ENCODE measurements around the gene PCDHGB7.
"Not testable (repeated sequence)": the region's sequence is repeated elsewhere in the genome, so short reads cannot be mapped to it uniquely, and the experiment has no call there.

Gene PCDHGB7

DNA sequence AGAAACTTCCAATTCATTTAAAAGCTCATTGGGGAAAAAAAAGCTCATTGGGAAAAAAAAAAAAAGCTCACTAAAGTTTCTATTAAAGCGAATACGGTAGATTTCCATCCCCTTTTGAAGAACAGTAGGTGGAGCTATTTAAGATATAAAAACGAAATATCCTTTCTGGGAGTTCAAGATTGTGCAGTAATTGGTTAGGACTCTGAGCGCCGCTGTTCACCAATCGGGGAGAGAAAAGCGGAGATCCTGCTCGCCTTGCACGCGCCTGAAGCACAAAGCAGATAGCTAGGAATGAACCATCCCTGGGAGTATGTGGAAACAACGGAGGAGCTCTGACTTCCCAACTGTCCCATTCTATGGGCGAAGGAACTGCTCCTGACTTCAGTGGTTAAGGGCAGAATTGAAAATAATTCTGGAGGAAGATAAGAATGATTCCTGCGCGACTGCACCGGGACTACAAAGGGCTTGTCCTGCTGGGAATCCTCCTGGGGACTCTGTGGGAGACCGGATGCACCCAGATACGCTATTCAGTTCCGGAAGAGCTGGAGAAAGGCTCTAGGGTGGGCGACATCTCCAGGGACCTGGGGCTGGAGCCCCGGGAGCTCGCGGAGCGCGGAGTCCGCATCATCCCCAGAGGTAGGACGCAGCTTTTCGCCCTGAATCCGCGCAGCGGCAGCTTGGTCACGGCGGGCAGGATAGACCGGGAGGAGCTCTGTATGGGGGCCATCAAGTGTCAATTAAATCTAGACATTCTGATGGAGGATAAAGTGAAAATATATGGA lies 13.0 kb downstream of the PCDHGB7 start, which contains the start of gene PCDHGA12:
TSS of gene PCDHGA12 (plus strand) at position 176 of the 782 bp plus-strand sequence. CDS start at position 429, 253 bp downstream.
- DNase-seq = no peak

DNA sequence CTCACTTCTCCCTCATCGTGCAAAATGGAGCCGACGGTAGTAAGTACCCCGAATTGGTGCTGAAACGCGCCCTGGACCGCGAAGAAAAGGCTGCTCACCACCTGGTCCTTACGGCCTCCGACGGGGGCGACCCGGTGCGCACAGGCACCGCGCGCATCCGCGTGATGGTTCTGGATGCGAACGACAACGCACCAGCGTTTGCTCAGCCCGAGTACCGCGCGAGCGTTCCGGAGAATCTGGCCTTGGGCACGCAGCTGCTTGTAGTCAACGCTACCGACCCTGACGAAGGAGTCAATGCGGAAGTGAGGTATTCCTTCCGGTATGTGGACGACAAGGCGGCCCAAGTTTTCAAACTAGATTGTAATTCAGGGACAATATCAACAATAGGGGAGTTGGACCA lies 13.8 kb downstream of the PCDHGB7 start:
- DNase-seq = no peak

DNA sequence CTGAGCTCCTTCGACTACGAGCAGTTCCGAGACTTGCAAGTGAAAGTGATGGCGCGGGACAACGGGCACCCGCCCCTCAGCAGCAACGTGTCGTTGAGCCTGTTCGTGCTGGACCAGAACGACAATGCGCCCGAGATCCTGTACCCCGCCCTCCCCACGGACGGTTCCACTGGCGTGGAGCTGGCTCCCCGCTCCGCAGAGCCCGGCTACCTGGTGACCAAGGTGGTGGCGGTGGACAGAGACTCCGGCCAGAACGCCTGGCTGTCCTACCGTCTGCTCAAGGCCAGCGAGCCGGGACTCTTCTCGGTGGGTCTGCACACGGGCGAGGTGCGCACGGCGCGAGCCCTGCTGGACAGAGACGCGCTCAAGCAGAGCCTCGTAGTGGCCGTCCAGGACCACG lies 14.8 kb downstream of the PCDHGB7 start:
- not testable (repeated sequence) for DNase-seq

DNA sequence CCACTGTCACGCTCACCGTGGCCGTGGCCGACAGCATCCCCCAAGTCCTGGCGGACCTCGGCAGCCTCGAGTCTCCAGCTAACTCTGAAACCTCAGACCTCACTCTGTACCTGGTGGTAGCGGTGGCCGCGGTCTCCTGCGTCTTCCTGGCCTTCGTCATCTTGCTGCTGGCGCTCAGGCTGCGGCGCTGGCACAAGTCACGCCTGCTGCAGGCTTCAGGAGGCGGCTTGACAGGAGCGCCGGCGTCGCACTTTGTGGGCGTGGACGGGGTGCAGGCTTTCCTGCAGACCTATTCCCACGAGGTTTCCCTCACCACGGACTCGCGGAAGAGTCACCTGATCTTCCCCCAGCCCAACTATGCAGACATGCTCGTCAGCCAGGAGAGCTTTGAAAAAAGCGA lies 15.2 kb downstream of the PCDHGB7 start:
- DNase-seq = not testable (repeated sequence)

DNA sequence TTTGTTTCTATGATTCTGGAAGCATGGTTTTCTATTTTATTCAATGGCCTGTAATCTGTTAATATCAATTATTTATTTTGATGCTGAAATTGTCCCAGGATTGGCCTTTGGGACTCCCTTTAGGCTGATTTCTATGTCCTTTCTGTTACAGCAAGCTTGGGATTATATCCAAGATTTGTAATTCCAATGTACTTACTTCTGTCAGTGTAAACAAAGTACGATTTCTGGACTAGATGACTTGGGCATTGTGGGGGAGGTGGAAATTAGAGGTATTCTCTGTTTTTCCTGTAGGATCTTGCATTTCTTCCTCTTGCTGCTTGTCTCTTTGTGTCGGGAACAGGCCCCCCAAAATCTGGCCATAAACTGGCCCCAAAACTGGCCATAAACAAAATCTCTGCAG lies 16.5 kb downstream of the PCDHGB7 start:
- DNase-seq = no peak

DNA sequence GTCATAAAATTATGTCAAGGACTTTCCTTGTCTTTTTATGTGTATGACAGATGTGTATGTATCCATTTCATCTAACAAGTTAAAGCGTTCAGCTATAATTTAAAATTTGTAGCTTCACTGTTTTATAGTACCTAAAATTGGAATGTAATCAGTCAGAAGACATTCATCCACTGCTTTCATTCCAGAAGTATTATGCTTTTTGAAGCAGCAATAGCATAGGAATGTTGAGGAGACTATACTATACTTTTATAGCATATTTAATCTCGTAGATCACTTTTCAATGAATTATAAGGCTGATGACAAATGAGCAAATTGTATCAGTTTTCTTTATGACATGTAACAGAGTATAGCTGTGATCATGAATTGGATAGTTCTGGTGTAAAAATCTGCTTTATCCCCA lies 19.7 kb downstream of the PCDHGB7 start:
- DNase-seq = no peak

DNA sequence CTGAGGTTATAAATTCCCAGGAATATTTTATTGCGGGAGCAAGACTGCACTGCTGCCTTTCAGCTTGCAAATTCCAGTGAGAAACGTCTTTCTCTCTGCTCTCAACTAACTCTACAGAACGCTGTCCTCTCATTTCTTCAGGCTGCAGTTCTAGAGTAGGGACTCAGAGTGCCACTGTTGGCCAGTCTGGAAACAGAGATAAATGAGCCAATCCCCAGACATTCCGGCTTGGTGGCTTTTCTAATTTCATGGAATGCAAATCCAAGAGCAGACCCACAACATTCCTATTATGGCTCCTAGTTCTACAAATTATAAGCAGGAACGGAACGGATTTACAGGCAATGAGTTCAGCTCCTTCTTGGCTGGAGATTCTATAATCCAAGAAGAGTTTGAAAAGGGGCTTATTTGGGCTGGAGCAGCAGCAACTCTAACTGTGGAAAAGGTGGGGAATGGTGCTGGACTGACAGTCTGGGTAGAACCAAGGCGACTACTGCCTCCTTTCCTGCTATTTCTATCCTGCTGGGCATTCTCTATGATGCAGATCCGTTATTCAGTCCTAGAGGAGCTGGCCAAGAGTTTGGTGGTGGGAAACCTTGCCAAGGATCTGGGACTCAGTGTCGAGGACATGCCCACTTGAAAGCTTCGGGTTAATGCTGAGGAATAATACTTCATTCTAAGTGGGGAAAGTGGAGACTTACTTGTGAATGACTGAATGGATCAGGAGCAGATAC lies 22.1 kb downstream of the PCDHGB7 start:
- DNase-seq = no peak

DNA sequence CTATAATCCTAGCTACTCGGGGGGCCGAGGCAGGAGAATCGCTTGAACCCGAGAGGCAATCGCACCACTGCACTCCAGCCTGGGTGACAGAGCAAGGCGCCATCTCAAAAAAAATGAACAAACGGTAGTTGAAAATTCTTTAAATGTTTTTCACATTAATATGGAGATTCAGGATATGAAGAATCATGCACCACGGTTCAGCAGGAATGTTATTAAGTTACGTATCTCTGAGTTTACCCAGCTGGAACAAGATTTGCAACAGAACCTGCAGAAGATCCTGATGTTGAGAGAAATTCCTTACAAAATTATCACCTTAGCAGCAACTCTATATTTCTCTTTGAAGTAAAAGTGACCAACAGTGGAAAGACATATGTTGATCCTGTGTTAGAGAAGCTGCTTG lies 22.9 kb downstream of the PCDHGB7 start:
- no peak for DNase-seq

DNA sequence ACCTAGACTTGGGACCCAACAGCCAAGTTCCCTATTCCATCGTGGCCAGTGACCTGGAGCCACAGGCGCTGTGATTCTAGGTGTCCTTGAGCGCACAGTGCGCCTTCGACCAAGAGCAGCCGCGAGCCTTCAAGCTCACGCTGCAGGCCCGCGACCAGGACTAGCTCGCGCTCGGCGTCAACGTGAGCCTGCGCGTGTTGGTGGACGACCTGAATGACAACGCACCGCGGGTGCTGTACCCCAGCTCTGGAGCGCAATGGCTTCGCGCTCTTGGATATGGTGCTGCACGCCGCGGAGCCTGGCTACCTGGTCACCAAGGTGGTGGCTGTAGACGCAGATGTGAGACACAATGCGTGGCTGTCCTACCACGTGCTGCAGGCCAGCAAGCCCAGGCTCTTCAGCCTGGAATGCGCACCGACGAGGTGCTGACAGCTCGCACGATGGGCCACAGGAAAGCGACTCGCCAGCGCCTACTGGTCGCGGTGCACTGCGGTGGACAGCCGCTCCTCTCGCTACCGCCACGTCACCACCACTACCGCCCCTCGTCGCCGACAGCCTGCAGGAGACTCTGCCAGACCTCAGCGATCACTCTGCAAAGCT lies 24.2 kb downstream of the PCDHGB7 start:
- no peak for DNase-seq

DNA sequence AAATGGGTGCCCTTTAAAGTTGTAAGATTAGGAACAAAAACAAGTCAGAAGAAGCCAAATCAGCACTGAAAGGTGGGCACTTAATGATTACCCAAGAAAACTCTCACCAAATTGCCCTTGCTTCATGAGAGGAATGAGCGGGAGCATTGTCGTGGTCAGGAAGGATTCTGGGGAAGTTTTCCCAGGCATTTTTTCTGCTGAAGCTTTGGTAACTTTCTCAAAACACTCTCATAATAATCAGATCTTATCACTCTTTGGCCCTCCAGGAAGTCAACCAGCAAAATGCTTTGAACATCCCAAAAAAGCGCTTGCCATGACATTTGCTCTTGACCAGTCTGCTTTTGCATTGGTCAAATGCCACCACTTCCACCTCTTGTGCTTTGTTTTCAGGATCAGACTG lies 47.9 kb downstream of the PCDHGB7 start:
- DNase-seq = no peak

Measured in activated CD4-positive, alpha-beta T cell treated with anti-CD3 and anti-CD28 coated beads, Interleukin-2, amount 50 U/mL, for 48 hours (primary cell).